IMR-90 (cell line): ENCODE measurements around the gene KRT27. TPM values are rescaled to one million over a fixed set of nuclear protein-coding genes. Genes with fewer than 3 reads are reported as not detected.

Experiments used
- ATAC-seq: fragments of 200-7000 bp; cut with Tn5 transposase; 2 replicates; pipeline ENCODE4 v1.9.1; 2020; ENCODE audit warnings: low read depth, mild to moderate bottlenecking, moderate library complexity
- BruUV-seq: library from RNA; stranded (reverse); fragments of 400-500 nt; replicated peaks from 2 replicates; lab custom pipeline; 2021; lab: Mats Ljungman, UMichigan
- CTCF ChIA-PET: fragments of 300-600 bp; formaldehyde crosslinking; extraction: SDS; loops from one replicate; lab custom pipeline; 2021; ENCODE audit warnings: antibody characterized with exemption; lab: Yijun Ruan, JAX
- POLR2A ChIA-PET: fragments of 300-600 bp; sonication (Branson Sonifier 250); formaldehyde crosslinking; loops from one replicate; lab custom pipeline; 2022; ENCODE audit warnings: antibody characterized with exemption; ENCODE audit not compliant: unreplicated experiment; lab: Charles Lee
- DNase-seq: peaks from one replicate; pipeline ENCODE4 v3.0.0; 2013
- H2AFZ ChIP-seq: replicated peaks from 2 replicates; pipeline ENCODE3; 2013; ENCODE audit warnings: low read length, mild to moderate bottlenecking; ENCODE audit not compliant: poor library complexity
- H2AK5ac ChIP-seq: 2 replicates; pipeline ENCODE4 v1.6.1; 2013; ENCODE audit warnings: low read depth, low read length, inconsistent platforms
- H2AK9ac ChIP-seq: replicated peaks from 2 replicates; pipeline ENCODE3; 2013; ENCODE audit warnings: mild to moderate bottlenecking, low read depth, low read length, moderate library complexity; ENCODE audit not compliant: poor library complexity
- H2BK120ac ChIP-seq: 2 replicates; pipeline ENCODE4 v1.6.1; 2013; ENCODE audit warnings: low read depth, low read length, inconsistent platforms
- H2BK15ac ChIP-seq: 3 replicates; pipeline ENCODE4 v1.6.1; 2013; ENCODE audit warnings: low read depth, low read length, inconsistent platforms
- H2BK20ac ChIP-seq: 2 replicates; pipeline ENCODE4 v1.6.1; 2013; ENCODE audit warnings: low read depth, mild to moderate bottlenecking, inconsistent platforms, low read length, moderate library complexity
- H2BK5ac ChIP-seq: 2 replicates; pipeline ENCODE4 v1.6.1; 2013; ENCODE audit warnings: mild to moderate bottlenecking, low read depth, low read length, inconsistent platforms; ENCODE audit not compliant: poor library complexity, severe bottlenecking
- H3K14ac ChIP-seq: replicated peaks from 2 replicates; pipeline ENCODE4 v1.6.1; 2013; ENCODE audit warnings: low read depth, low read length, inconsistent platforms
- H3K18ac ChIP-seq: 2 replicates; pipeline ENCODE4 v1.6.1; 2013; ENCODE audit warnings: low read depth, low read length, control low read depth
- H3K23ac ChIP-seq: 2 replicates; pipeline ENCODE4 v1.6.1; 2013; ENCODE audit warnings: low read depth, low read length, inconsistent platforms
- H3K27ac ChIP-seq: 2 replicates; pipeline ENCODE4 v1.5.1; 2013; ENCODE audit warnings: mild to moderate bottlenecking, control low read depth, low read length; ENCODE audit not compliant: insufficient read depth
- H3K27me3 ChIP-seq: 2 replicates; pipeline ENCODE4 v1.6.1; 2013; ENCODE audit warnings: low read length; ENCODE audit not compliant: control insufficient read depth, insufficient read depth
- H3K36me3 ChIP-seq: 2 replicates; pipeline ENCODE4 v1.6.1; 2013; ENCODE audit warnings: low read length, mixed read lengths; ENCODE audit not compliant: control insufficient read depth, insufficient read depth
- H3K4ac ChIP-seq: 2 replicates; pipeline ENCODE4 v1.6.1; 2013; ENCODE audit warnings: low read depth, low read length, inconsistent platforms
- H3K4me1 ChIP-seq: 2 replicates; pipeline ENCODE4 v1.6.1; 2013; ENCODE audit warnings: low read length, mixed read lengths; ENCODE audit not compliant: control insufficient read depth, insufficient read depth
- H3K4me2 ChIP-seq: 2 replicates; pipeline ENCODE4 v1.6.1; 2013; ENCODE audit warnings: low read depth, mild to moderate bottlenecking, control low read depth, low read length, moderate library complexity
- H3K4me3 ChIP-seq: 2 replicates; pipeline ENCODE4 v1.5.1; 2013; ENCODE audit warnings: low read depth, mild to moderate bottlenecking, control low read depth, low read length, moderate library complexity; ENCODE audit not compliant: insufficient read depth
- H3K56ac ChIP-seq: 2 replicates; pipeline ENCODE4 v1.6.1; 2013; ENCODE audit warnings: low read length, inconsistent platforms; ENCODE audit not compliant: insufficient read depth; ENCODE audit errors: extremely low read depth
- H3K79me1 ChIP-seq, 2 experiments: 2 replicates each; pipeline ENCODE4 v1.6.1; 2013; ENCODE audit warnings: low read length in 2 of 2, inconsistent platforms in 1 of 2, low read depth in 1 of 2
- H3K9ac ChIP-seq: 2 replicates; pipeline ENCODE4 v1.6.1; 2013; ENCODE audit warnings: low read depth, low read length, control low read depth
- H3K9me1 ChIP-seq: 2 replicates; pipeline ENCODE4 v1.6.1; 2013; ENCODE audit warnings: low read length, inconsistent platforms; ENCODE audit not compliant: insufficient read depth
- H3K9me3 ChIP-seq: 2 replicates; pipeline ENCODE4 v1.6.1; 2013; ENCODE audit warnings: low read length; ENCODE audit not compliant: control insufficient read depth, insufficient read depth
- H4K20me1 ChIP-seq: 2 replicates; pipeline ENCODE4 v1.6.1; 2013; ENCODE audit warnings: low read length, inconsistent platforms; ENCODE audit not compliant: insufficient read depth
- H4K5ac ChIP-seq: 2 replicates; pipeline ENCODE4 v1.6.1; 2013; ENCODE audit warnings: mild to moderate bottlenecking, low read depth, low read length, control low read depth
- H4K8ac ChIP-seq, 2 experiments: 2 replicates each; pipeline ENCODE4 v1.6.1; 2013; ENCODE audit warnings: low read depth in 2 of 2, low read length in 2 of 2, control low read depth in 1 of 2, inconsistent platforms in 1 of 2
- H4K91ac ChIP-seq: 2 replicates; pipeline ENCODE4 v1.6.1; 2013; ENCODE audit warnings: low read depth, low read length, inconsistent platforms; ENCODE audit not compliant: insufficient read depth
- BHLHE40 ChIP-seq: fragments of 150-350 bp; IDR thresholded peaks from 2 replicates; pipeline ENCODE4 v1.6.1; 2016; ENCODE audit warnings: mild to moderate bottlenecking, low read depth, low read length
- CEBPB ChIP-seq: IDR thresholded peaks from 2 replicates; pipeline ENCODE4 v1.6.1; 2012; ENCODE audit warnings: low read depth, low read length, improper control_type of control experiment
- CHD1 ChIP-seq: IDR thresholded peaks from 2 replicates; pipeline ENCODE4 v1.6.1; 2012; ENCODE audit warnings: low read depth, low read length, improper control_type of control experiment
- FOS ChIP-seq: fragments of 150-350 bp; IDR thresholded peaks from 2 replicates; pipeline ENCODE4 v1.6.1; 2016; ENCODE audit warnings: low read depth, low read length
- MAFK ChIP-seq: IDR thresholded peaks from 2 replicates; pipeline ENCODE4 v1.6.1; 2012; ENCODE audit warnings: low read depth, low read length, improper control_type of control experiment
- MAZ ChIP-seq: IDR thresholded peaks from 2 replicates; pipeline ENCODE4 v1.6.1; 2012; ENCODE audit warnings: low read depth, mild to moderate bottlenecking, low read length, improper control_type of control experiment, moderate library complexity, borderline replicate concordance
- MXI1 ChIP-seq: IDR thresholded peaks from 2 replicates; pipeline ENCODE4 v1.6.1; 2012; ENCODE audit warnings: low read depth, mild to moderate bottlenecking, low read length, moderate library complexity, borderline replicate concordance
- NFE2L2 ChIP-seq: fragments of 150-350 bp; IDR thresholded peaks from 2 replicates; pipeline ENCODE4 v1.6.1; 2016; ENCODE audit warnings: low read depth, mild to moderate bottlenecking, low read length
- POLR2A ChIP-seq: IDR thresholded peaks from 2 replicates; pipeline ENCODE4 v1.6.1; 2012; ENCODE audit warnings: mild to moderate bottlenecking, low read depth, low read length
- RAD21 ChIP-seq: IDR thresholded peaks from 2 replicates; pipeline ENCODE4 v1.6.1; 2012; ENCODE audit warnings: low read length, improper control_type of control experiment
- RCOR1 ChIP-seq: IDR thresholded peaks from 2 replicates; pipeline ENCODE4 v1.6.1; 2012; ENCODE audit warnings: mild to moderate bottlenecking, low read length, improper control_type of control experiment; ENCODE audit not compliant: insufficient replicate concordance
- RFX5 ChIP-seq: IDR thresholded peaks from 2 replicates; pipeline ENCODE4 v1.8.0; 2012; ENCODE audit warnings: low read depth, mild to moderate bottlenecking, low read length, moderate library complexity
- SMC3 ChIP-seq: fragments of 150-350 bp; IDR thresholded peaks from 2 replicates; pipeline ENCODE4 v1.6.1; 2016; ENCODE audit warnings: low read depth, mild to moderate bottlenecking, antibody characterized with exemption, low read length, moderate library complexity
- WGBS, 2 experiments: methylation state at CpG; one replicate each; pipeline versions ENCODE4 v1.1.5 to v1.1.7; 2013; ENCODE audit warnings: missing lambda C conversion rate in 2 of 2; ENCODE audit not compliant: insufficient read length in 1 of 2; ENCODE audit errors: extremely low coverage in 2 of 2; 5-methylcytosine and 5-hydroxymethylcytosine counted together
- dilution Hi-C: fragments of 300-500 bp; cut with HindIII; formaldehyde crosslinking; loops from one replicate; pipeline ENCODE4 v1.14.3; 2018; ENCODE audit warnings: low sequenced_read_pairs; ENCODE audit not compliant: unreplicated experiment
- in situ Hi-C: fragments of 300-500 bp; cut with MboI; formaldehyde crosslinking; loops from 3 replicates; pipeline ENCODE4 v1.14.3; 2019; ENCODE audit warnings: low sequenced_read_pairs, inconsistent platforms, mixed read lengths
- intact Hi-C: fragments of 100-400 bp; cut with micrococcal nuclease; formaldehyde crosslinking; loops from 2 replicates; pipeline ENCODE4 v1.10.0; 2022
- polyA plus RNA-seq, 3 experiments: library from polyadenylated mRNA; depleted of rRNA; stranded (reverse); fragments of >200 nt; gene quantifications; 2 replicates each; pipeline ENCODE4 v1.2.3, GENCODE V29; 2012; ENCODE audit warnings: low replicate concordance in 1 of 3
- total RNA-seq: library from RNA; depleted of rRNA; stranded (reverse); fragments of >200 nt; gene quantifications from 2 replicates; pipeline ENCODE4 v1.2.3, GENCODE V29; 2012
- TF ChIP-seq, protein P1 (sequence below): fragments of 150-350 bp; IDR thresholded peaks from 2 replicates; pipeline ENCODE4 v1.6.1; 2016; ENCODE audit warnings: low read depth, mild to moderate bottlenecking, low read length, moderate library complexity, borderline replicate concordance
- TF ChIP-seq, protein P2 (sequence below): fragments of 150-350 bp; IDR thresholded peaks from 2 replicates; pipeline ENCODE4 v1.6.1; 2017; ENCODE audit warnings: mild to moderate bottlenecking, antibody characterized with exemption, low read length, low read depth
- TF ChIP-seq, protein P3 (sequence below): conservative IDR thresholded peaks from 2 replicates; pipeline ENCODE4 v1.5.1; 2012; ENCODE audit warnings: mild to moderate bottlenecking, low read depth, low read length, improper control_type of control experiment

KRT27 gene
- total and polyA plus RNA-seq, 2 of the 4 experiments (the other 2 are of a cell fraction): not detected

DNA sequence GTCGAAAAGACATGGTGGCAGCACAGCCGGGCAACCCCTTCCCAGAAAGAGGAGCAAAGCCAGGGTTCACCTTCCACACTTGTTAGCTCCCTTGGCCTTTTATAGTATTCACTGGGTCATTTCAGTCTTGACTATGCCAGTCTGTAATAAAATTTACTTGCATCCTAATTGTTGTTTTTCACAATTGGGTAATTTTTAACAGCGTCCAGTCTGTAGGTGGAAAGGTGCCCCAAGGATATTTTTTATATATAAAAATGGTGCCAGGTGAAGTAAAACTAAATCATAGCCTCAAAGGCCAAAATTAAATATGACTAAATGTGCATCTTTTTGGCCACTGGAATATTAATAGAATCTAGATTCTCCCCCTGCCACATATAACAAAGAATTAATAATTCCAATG is 10.2 kb downstream of the KRT27 start, which contains the start of gene KRT26:
Gene KRT26 (minus strand): TSS at position 101 of the 400 bp plus-strand sequence. CDS start 88 bp downstream, at position 13.
- Histone ChIP-seq H4K8ac (no peak within 1 kb of the TSS), H3K9me3 (no peaks in the 10 kb centered on the region; the same call in 1 of the 2 replicates), H4K5ac (no peak within 1 kb of the TSS), H2BK15ac (no peak within 1 kb of the TSS), H3K4me2 (no peak within 1 kb of the TSS), H2BK120ac (no peak within 1 kb of the TSS), H2BK5ac (no peak within 1 kb of the TSS), H2BK20ac (no peak within 1 kb of the TSS), H3K9me1 (no peaks in the 10 kb centered on the region), H3K4ac (no peak within 1 kb of the TSS), H3K27ac (no peak within 1 kb of the TSS), H3K4me3 (no peak within 1 kb of the TSS), H3K4me1 (no peaks in the 10 kb centered on the region), H3K23ac (no peak within 1 kb of the TSS), H3K14ac (no peak within 1 kb of the TSS), H3K27me3 (peaks cover 38% of the 10 kb centered on the region), H3K79me1 (no peaks in the 10 kb centered on the region), H2AK5ac (no peak within 1 kb of the TSS), H3K18ac (no peak within 1 kb of the TSS), H4K20me1 (no peaks in the 10 kb centered on the region), H3K56ac (no peak within 1 kb of the TSS), H2AK9ac (no peak within 1 kb of the TSS), H3K9ac (no peak within 1 kb of the TSS), H2AFZ (no peak within 1 kb of the TSS), H3K36me3 (no peaks in the 10 kb centered on the region), H4K91ac (no peak within 1 kb of the TSS)
- ATAC-seq (no peak), DNase-seq (no peak)
- ChIA-PET CTCF (no interaction called here), POLR2A (no interaction called here)
- 69% methylated on average over 2 of the region's 3 CpGs; no CpG with 5 or more reads in 1 of the 2 experiments for WGBS, 2 experiments
- TF ChIP-seq POLR2A (no peak), FOS (no peak), RCOR1 (no peak), SMC3 (no peak), BHLHE40 (no peak), NFE2L2 (no peak), CHD1 (no peak), MAFK (no peak), MXI1 (no peak), MAZ (no peak), CEBPB (no peak), RAD21 (no peak), RFX5 (no peak)
- TF ChIP-seq, protein P1, sequence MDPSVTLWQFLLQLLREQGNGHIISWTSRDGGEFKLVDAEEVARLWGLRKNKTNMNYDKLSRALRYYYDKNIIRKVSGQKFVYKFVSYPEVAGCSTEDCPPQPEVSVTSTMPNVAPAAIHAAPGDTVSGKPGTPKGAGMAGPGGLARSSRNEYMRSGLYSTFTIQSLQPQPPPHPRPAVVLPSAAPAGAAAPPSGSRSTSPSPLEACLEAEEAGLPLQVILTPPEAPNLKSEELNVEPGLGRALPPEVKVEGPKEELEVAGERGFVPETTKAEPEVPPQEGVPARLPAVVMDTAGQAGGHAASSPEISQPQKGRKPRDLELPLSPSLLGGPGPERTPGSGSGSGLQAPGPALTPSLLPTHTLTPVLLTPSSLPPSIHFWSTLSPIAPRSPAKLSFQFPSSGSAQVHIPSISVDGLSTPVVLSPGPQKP: no peak
- TF ChIP-seq, protein P2, sequence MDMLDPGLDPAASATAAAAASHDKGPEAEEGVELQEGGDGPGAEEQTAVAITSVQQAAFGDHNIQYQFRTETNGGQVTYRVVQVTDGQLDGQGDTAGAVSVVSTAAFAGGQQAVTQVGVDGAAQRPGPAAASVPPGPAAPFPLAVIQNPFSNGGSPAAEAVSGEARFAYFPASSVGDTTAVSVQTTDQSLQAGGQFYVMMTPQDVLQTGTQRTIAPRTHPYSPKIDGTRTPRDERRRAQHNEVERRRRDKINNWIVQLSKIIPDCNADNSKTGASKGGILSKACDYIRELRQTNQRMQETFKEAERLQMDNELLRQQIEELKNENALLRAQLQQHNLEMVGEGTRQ: no peak
- TF ChIP-seq, protein P3, sequence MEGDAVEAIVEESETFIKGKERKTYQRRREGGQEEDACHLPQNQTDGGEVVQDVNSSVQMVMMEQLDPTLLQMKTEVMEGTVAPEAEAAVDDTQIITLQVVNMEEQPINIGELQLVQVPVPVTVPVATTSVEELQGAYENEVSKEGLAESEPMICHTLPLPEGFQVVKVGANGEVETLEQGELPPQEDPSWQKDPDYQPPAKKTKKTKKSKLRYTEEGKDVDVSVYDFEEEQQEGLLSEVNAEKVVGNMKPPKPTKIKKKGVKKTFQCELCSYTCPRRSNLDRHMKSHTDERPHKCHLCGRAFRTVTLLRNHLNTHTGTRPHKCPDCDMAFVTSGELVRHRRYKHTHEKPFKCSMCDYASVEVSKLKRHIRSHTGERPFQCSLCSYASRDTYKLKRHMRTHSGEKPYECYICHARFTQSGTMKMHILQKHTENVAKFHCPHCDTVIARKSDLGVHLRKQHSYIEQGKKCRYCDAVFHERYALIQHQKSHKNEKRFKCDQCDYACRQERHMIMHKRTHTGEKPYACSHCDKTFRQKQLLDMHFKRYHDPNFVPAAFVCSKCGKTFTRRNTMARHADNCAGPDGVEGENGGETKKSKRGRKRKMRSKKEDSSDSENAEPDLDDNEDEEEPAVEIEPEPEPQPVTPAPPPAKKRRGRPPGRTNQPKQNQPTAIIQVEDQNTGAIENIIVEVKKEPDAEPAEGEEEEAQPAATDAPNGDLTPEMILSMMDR: no peak
- no TSS peak for BruUV-seq
- in situ Hi-C loops: no loop called here
- intact Hi-C loops: loop anchor here (5.0 kb wide), 1 partner anchor 100 kb away; no protein-coding TSS in a partner anchor
- dilution Hi-C loops: no loop called here
